GM19372 (cell line): ENCODE results near the gene AP2A1.

Experiments
- ATAC-seq: cut with Tn5 transposase; IDR thresholded peaks from one replicate; pipeline ENCODE4 v1.9.1; 2021; ENCODE audit warnings: mild to moderate bottlenecking, low read depth, moderate library complexity; ENCODE audit not compliant: unreplicated experiment

Gene AP2A1

GRCh38 chr19:49836176-49837008 is 69.6 kb downstream of the AP2A1 start:
- ATAC-seq, result no peak

GRCh38 chr19:49837009-49837310 is 70.2 kb downstream of the AP2A1 start:
- no peak for ATAC-seq

- ATAC-seq, result no peak
Observed at GRCh38 chr19:49837425-49837824, 70.6 kb downstream of the AP2A1 start.

- ATAC-seq, result no peak
Observed at GRCh38 chr19:49838885-49839588, 72.2 kb downstream of the AP2A1 start.

GRCh38 chr19:49839713-49840112 is 72.9 kb downstream of the AP2A1 start:
- ATAC-seq, result no peak

- ATAC-seq, result no peak
Observed at GRCh38 chr19:49840321-49840720, 73.5 kb downstream of the AP2A1 start.

- no peak for ATAC-seq
Observed at GRCh38 chr19:49840736-49841249, 74.0 kb downstream of the AP2A1 start.

- ATAC-seq, result no peak
Observed at GRCh38 chr19:49843265-49843664, 76.5 kb downstream of the AP2A1 start.

GRCh38 chr19:49844138-49845095 is 77.6 kb downstream of the AP2A1 start:
- no peak for ATAC-seq

GRCh38 chr19:49845414-49845813 is 78.6 kb downstream of the AP2A1 start:
- no peak for ATAC-seq

- no peak for ATAC-seq
Observed at GRCh38 chr19:49846408-49846807, 79.6 kb downstream of the AP2A1 start.

- ATAC-seq, result no peak
Observed at GRCh38 chr19:49847731-49848696, 81.2 kb downstream of the AP2A1 start.

- ATAC-seq, result no peak
Observed at GRCh38 chr19:49848938-49849337, 82.1 kb downstream of the AP2A1 start.

GRCh38 chr19:49849433-49850220 is 82.8 kb downstream of the AP2A1 start:
- no peak for ATAC-seq

GRCh38 chr19:49850221-49850486 is 83.4 kb downstream of the AP2A1 start:
- no peak for ATAC-seq

GRCh38 chr19:49850487-49851342 is 83.9 kb downstream of the AP2A1 start, which contains the start of gene PTOV1:
Gene PTOV1 (plus strand): TSS chr19:49851159.
- ATAC-seq, result peak; percentile 74

GRCh38 chr19:49851456-49852259 is 84.9 kb downstream of the AP2A1 start:
- no peak for ATAC-seq
